HG03108 (cell line): Measurements from ENCODE around the gene ACSF2.

Experiments used
- ATAC-seq: cut with Tn5 transposase; IDR thresholded peaks from one replicate; pipeline ENCODE4 v1.9.1; 2021; ENCODE audit warnings: moderate library complexity; ENCODE audit not compliant: unreplicated experiment

The ACSF2 gene

GRCh38 chr17:50521514-50521913 lies 95.5 kb downstream of the ACSF2 start:
- ATAC-seq: no peak

GRCh38 chr17:50522766-50523165 lies 96.7 kb downstream of the ACSF2 start:
- no peak for ATAC-seq

- no peak for ATAC-seq
Observed at GRCh38 chr17:50523208-50523607, 97.2 kb downstream of the ACSF2 start.
